ENCODE data around the gene LSM3.

GRCh38 chr3:14179114-14179465 is 473 bp downstream of the LSM3 start:
- no peak for TF ChIP-seq CTCF (IDR thresholded peaks at IDR 0.05)
- TF ChIP-seq POLR2A (IDR thresholded peaks at IDR 0.05) = no peak
- no peak for TF ChIP-seq EP300 (IDR thresholded peaks at IDR 0.05)

Measured in ovary (tissue), 3 donors.